Fibroblast of lung (primary cell): ENCODE measurements around the gene ADAMTS9. TPM values are rescaled to one million over a fixed set of nuclear protein-coding genes. Genes with fewer than 3 reads are reported as not detected.

Experiments
- DNase-seq, 2 donors: peaks; one replicate each; pipeline versions ENCODE4 v3.0.0 to v3.0.0-alpha.2; 2010; ENCODE audit warnings: low read depth in 2 of 2
- H2AFZ ChIP-seq: 2 replicates; pipeline ENCODE4 v1.5.1; 2012; ENCODE audit warnings: low read length, control low read depth, inconsistent platforms
- H3K27ac ChIP-seq: 2 replicates; pipeline ENCODE4 v1.5.1; 2011; ENCODE audit warnings: low read length, control low read depth; ENCODE audit not compliant: insufficient read depth
- H3K27me3 ChIP-seq: 2 replicates; pipeline ENCODE4 v1.5.1; 2011; ENCODE audit warnings: mild to moderate bottlenecking, low read length; ENCODE audit not compliant: control insufficient read depth, insufficient read depth
- H3K36me3 ChIP-seq: 2 replicates; pipeline ENCODE4 v1.5.1; 2011; ENCODE audit warnings: low read length; ENCODE audit not compliant: control insufficient read depth, insufficient read depth
- H3K4me1 ChIP-seq: 2 replicates; pipeline ENCODE4 v1.5.1; 2011; ENCODE audit warnings: low read length; ENCODE audit not compliant: control insufficient read depth, insufficient read depth; ENCODE audit errors: extremely low read depth
- H3K4me2 ChIP-seq: 2 replicates; pipeline ENCODE4 v1.5.1; 2011; ENCODE audit warnings: low read length, control low read depth; ENCODE audit not compliant: insufficient read depth; ENCODE audit errors: extremely low read depth
- H3K4me3 ChIP-seq, 4 experiments: fragments of 200-600 bp in 1 of 4; sonication (generic) in 1 of 4; replicated peaks in 1 of 4; 2 replicates each; pipeline ENCODE4 v1.5.1; 2011 to 2016; ENCODE audit warnings: low read length in 4 of 4, low read depth in 3 of 4, mild to moderate bottlenecking in 3 of 4, control low read depth in 2 of 4, inconsistent platforms in 1 of 4, mixed read lengths in 1 of 4; ENCODE audit not compliant: insufficient read depth in 1 of 4; ENCODE audit errors: control extremely low read depth in 1 of 4
- H3K79me2 ChIP-seq: 2 replicates; pipeline ENCODE4 v1.5.1; 2012; ENCODE audit warnings: mild to moderate bottlenecking, low read length, inconsistent platforms; ENCODE audit not compliant: control insufficient read depth, insufficient read depth
- H3K9ac ChIP-seq: 2 replicates; pipeline ENCODE4 v1.5.1; 2011; ENCODE audit warnings: mild to moderate bottlenecking, low read length, control low read depth; ENCODE audit not compliant: insufficient read depth
- H3K9me3 ChIP-seq: 2 replicates; pipeline ENCODE4 v1.5.1; 2012; ENCODE audit warnings: low read depth, low read length; ENCODE audit not compliant: control insufficient read depth, insufficient read depth
- H4K20me1 ChIP-seq: 2 replicates; pipeline ENCODE4 v1.5.1; 2011; ENCODE audit warnings: low read length; ENCODE audit not compliant: control insufficient read depth, insufficient read depth; ENCODE audit errors: extremely low read depth
- EZH2 ChIP-seq: IDR thresholded peaks from 2 replicates; pipeline ENCODE4 v1.5.1; 2012; ENCODE audit warnings: low read length, control low read depth, mild to moderate bottlenecking; ENCODE audit errors: missing control alignments
- polyA plus RNA-seq, 2 donors: library from polyadenylated mRNA; depleted of rRNA in 1 of 2; stranded (reverse) in 1 of 2; unstranded in 1 of 2; fragments of >200 nt; gene quantifications; 2 replicates each; pipeline ENCODE4 v1.2.1, GENCODE V29; 2011 to 2012; ENCODE audit warnings: missing spikeins in 1 of 2
- total RNA-seq: library from RNA; depleted of rRNA; stranded (reverse); fragments of >200 nt; gene quantifications from 2 replicates; pipeline ENCODE4 v1.2.1, GENCODE V29; 2014
- TF ChIP-seq, protein P1 (sequence below), 2 donors: IDR thresholded peaks in 1 of 2; conservative IDR thresholded peaks in 1 of 2; 1 replicate in 1 of 2; 2 replicates in 1 of 2; pipeline ENCODE4 v1.5.1; 2011 to 2012; ENCODE audit warnings: low read length in 2 of 2, control low read depth in 1 of 2, inconsistent platforms in 1 of 2, low read depth in 1 of 2, mild to moderate bottlenecking in 1 of 2

ADAMTS9 gene
- total and polyA plus RNA-seq, 2 donors (not counting 1 experiment from before 2014, with no cell fraction given): 0.82 to 1.8 TPM

DNA sequence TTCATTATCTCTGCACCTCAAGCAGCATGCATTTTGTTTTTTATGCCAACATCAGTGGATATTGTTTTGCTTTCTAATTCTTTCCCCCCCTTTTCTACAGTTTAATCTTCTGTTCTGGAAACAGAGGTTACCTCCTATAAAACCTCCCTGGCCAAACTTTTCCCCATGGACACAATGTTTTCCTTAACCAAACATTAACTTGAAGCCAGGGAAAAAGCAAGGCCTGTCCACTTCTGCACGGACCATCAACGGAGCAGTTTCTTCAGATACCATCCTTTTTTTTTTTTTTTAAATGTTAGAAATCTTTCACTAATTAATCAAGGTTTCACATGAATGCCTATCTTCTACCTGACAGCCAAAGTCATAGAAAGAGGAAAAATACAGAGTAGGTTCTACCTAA, 127.0 kb downstream of the ADAMTS9 start:
- peak overlapping the region in 1 of 4 experiments; percentile 55 for H3K4me3 ChIP-seq
- H3K9me3 ChIP-seq: no peaks in the 10 kb centered on the region
- no peaks in the 10 kb centered on the region for H3K4me1 ChIP-seq
- no peak overlapping the region for H3K27ac ChIP-seq
- H3K9ac ChIP-seq: no peak overlapping the region
- H3K79me2 ChIP-seq: no peaks in the 10 kb centered on the region
- no peak for DNase-seq
- no peaks in the 10 kb centered on the region for H3K36me3 ChIP-seq
- H4K20me1 ChIP-seq: no peaks in the 10 kb centered on the region
- no peak overlapping the region for H2AFZ ChIP-seq
- H3K4me2 ChIP-seq: peak overlapping the region; percentile 69
- H3K27me3 ChIP-seq: no peaks in the 10 kb centered on the region
- TF ChIP-seq, protein P1, sequence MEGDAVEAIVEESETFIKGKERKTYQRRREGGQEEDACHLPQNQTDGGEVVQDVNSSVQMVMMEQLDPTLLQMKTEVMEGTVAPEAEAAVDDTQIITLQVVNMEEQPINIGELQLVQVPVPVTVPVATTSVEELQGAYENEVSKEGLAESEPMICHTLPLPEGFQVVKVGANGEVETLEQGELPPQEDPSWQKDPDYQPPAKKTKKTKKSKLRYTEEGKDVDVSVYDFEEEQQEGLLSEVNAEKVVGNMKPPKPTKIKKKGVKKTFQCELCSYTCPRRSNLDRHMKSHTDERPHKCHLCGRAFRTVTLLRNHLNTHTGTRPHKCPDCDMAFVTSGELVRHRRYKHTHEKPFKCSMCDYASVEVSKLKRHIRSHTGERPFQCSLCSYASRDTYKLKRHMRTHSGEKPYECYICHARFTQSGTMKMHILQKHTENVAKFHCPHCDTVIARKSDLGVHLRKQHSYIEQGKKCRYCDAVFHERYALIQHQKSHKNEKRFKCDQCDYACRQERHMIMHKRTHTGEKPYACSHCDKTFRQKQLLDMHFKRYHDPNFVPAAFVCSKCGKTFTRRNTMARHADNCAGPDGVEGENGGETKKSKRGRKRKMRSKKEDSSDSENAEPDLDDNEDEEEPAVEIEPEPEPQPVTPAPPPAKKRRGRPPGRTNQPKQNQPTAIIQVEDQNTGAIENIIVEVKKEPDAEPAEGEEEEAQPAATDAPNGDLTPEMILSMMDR (conservative IDR thresholded peaks at IDR 0.05 in 1 of 2, IDR thresholded peaks at IDR 0.05 in 1 of 2; ENCODE audit: low read depth in 1 of 2, low read length in 2 of 2): no peak
- TF ChIP-seq EZH2: no peak

DNA sequence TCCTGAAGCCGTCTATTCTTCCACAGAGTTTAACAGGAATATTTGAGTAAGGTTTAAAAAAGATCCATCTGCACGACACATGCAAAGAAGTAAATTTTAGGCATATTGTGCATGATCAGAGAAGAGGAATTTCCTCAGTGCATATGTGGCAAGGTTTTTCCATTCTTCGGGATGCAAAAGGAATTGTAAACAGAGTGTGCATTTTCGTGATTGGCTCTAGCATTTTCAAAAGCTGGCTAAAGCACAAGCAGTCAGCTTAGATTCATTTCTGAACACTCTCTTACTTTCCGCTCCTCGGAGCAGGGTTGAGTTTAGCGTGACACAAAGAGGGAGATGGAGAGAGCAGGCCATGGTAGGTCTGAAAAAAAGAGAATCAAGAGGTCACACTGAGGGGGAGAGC, 128.2 kb downstream of the ADAMTS9 start:
- Histone ChIP-seq H3K4me2 (no peak overlapping the region), H4K20me1 (no peaks in the 10 kb centered on the region), H3K27me3 (no peaks in the 10 kb centered on the region), H3K9ac (no peak overlapping the region), H3K79me2 (no peaks in the 10 kb centered on the region), H2AFZ (no peak overlapping the region), H3K4me3 (no peak overlapping the region), H3K4me1 (no peaks in the 10 kb centered on the region), H3K27ac (no peak overlapping the region), H3K9me3 (no peaks in the 10 kb centered on the region), H3K36me3 (no peaks in the 10 kb centered on the region)
- TF ChIP-seq, protein P1 (conservative IDR thresholded peaks at IDR 0.05 in 1 of 2, IDR thresholded peaks at IDR 0.05 in 1 of 2; ENCODE audit: low read depth in 1 of 2, low read length in 2 of 2): no peak
- TF ChIP-seq EZH2: no peak
- DNase-seq: peak in 1 of 2 donors; percentile 42

DNA sequence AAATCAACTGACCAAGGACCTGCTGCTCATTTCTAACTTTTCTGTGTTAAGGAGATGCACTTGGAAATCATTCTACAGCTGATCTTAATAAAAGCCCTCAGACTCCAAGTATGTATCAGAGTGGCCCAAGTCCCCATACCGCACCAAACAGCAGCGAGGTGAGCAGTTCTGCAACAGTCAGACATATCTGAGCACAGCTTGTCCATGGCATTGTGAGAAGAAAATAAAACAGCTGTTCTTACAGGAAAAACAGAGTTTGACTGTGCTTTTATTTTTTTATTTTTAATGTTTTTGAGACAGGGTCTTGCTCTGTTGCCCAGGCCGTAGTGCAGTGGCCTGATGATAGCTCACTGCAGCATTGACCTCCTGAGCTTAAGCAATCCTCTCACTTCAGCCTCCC, 131.8 kb downstream of the ADAMTS9 start:
- Histone ChIP-seq H3K9ac (no peak overlapping the region), H3K27ac (no peak overlapping the region), H3K27me3 (no peaks in the 10 kb centered on the region), H4K20me1 (no peaks in the 10 kb centered on the region), H3K4me1 (no peaks in the 10 kb centered on the region), H3K79me2 (no peaks in the 10 kb centered on the region), H3K36me3 (no peaks in the 10 kb centered on the region), H2AFZ (no peak overlapping the region), H3K9me3 (no peaks in the 10 kb centered on the region), H3K4me3 (no peak overlapping the region), H3K4me2 (no peak overlapping the region)
- peak in 1 of 2 donors; percentile 31 for DNase-seq
- TF ChIP-seq, protein P1 (conservative IDR thresholded peaks at IDR 0.05 in 1 of 2, IDR thresholded peaks at IDR 0.05 in 1 of 2; ENCODE audit: low read depth in 1 of 2, low read length in 2 of 2): no peak
- TF ChIP-seq EZH2: no peak
